HEK293 (cell line): Measurements from ENCODE around the gene STOML1.

Experiments used
- CTCF ChIA-PET: fragments of 350-600 bp; formaldehyde crosslinking; extraction: SDS; loops from one replicate; lab custom pipeline; 2021; ENCODE audit warnings: antibody characterized with exemption; lab: Yijun Ruan, JAX
- POLR2A ChIA-PET: fragments of 300-600 bp; formaldehyde crosslinking; extraction: SDS; loops from one replicate; lab custom pipeline; 2020; ENCODE audit warnings: antibody characterized with exemption, inconsistent platforms; lab: Yijun Ruan, JAX
- H3K27ac ChIP-seq: fragments of 200-500 bp; sonication (Bioruptor generic); 2 replicates; pipeline ENCODE4 v1.5.1; 2014; ENCODE audit warnings: low read depth, low read length, control low read depth, inconsistent platforms; ENCODE audit errors: extremely low read depth
- H3K36me3 ChIP-seq, 2 experiments: fragments of 200-500 bp in 1 of 2; sonication (Bioruptor generic) in 1 of 2; 1 replicate in 1 of 2; 2 replicates in 1 of 2; pipeline ENCODE4 v1.5.1; 2014 to 2017; ENCODE audit warnings: inconsistent platforms in 2 of 2, low read length in 2 of 2; ENCODE audit not compliant: control insufficient read depth in 2 of 2, insufficient read depth in 1 of 2
- H3K4me1 ChIP-seq: fragments of 200-500 bp; sonication (Bioruptor generic); 2 replicates; pipeline ENCODE4 v1.5.1; 2014; ENCODE audit warnings: mild to moderate bottlenecking, low read length, inconsistent platforms; ENCODE audit not compliant: control insufficient read depth, insufficient read depth
- H3K4me3 ChIP-seq: 2 replicates; pipeline ENCODE4 v1.5.1; 2011; ENCODE audit warnings: low read depth, mild to moderate bottlenecking, control low read depth, low read length, moderate library complexity
- H3K9me3 ChIP-seq: fragments of 200-500 bp; sonication (Bioruptor generic); 2 replicates; pipeline ENCODE4 v1.5.1; 2014; ENCODE audit warnings: low read depth, low read length, inconsistent platforms; ENCODE audit not compliant: control insufficient read depth, insufficient read depth
- IKZF3 ChIP-seq: fragments of 450-650 bp; IDR thresholded peaks from 2 replicates; pipeline ENCODE4 v1.5.0; 2018; ENCODE audit warnings: missing biosample characterization, mild to moderate bottlenecking, missing genetic modification characterization, moderate library complexity
- KLF17 ChIP-seq: fragments of 450-650 bp; formaldehyde crosslinking; IDR thresholded peaks from 2 replicates; pipeline ENCODE4 v1.5.1; 2016; ENCODE audit warnings: missing biosample characterization, missing genetic modification characterization
- TCF7L2 ChIP-seq: IDR thresholded peaks from 2 replicates; pipeline ENCODE4 v1.6.1; 2011; ENCODE audit warnings: low read depth, mild to moderate bottlenecking, inconsistent platforms, low read length, moderate library complexity, borderline replicate concordance
- ZNF114 ChIP-seq: fragments of 450-650 bp; formaldehyde crosslinking; IDR thresholded peaks from 2 replicates; pipeline ENCODE4 v1.5.0; 2017; ENCODE audit warnings: missing biosample characterization, missing genetic modification characterization
- ZNF157 ChIP-seq: fragments of 450-650 bp; formaldehyde crosslinking; IDR thresholded peaks from 2 replicates; pipeline ENCODE4 v1.5.1; 2016; ENCODE audit warnings: missing biosample characterization, missing genetic modification characterization
- ZNF175 ChIP-seq: fragments of 450-650 bp; formaldehyde crosslinking; IDR thresholded peaks from 2 replicates; pipeline ENCODE4 v1.5.1; 2016; ENCODE audit warnings: missing biosample characterization, missing genetic modification characterization
- ZNF2 ChIP-seq: fragments of 450-650 bp; formaldehyde crosslinking; IDR thresholded peaks from 2 replicates; pipeline ENCODE4 v1.5.1; 2016; ENCODE audit warnings: missing biosample characterization, missing genetic modification characterization
- ZNF214 ChIP-seq: fragments of 450-650 bp; formaldehyde crosslinking; IDR thresholded peaks from 2 replicates; pipeline ENCODE4 v1.5.1; 2017; ENCODE audit warnings: missing biosample characterization, mild to moderate bottlenecking, missing genetic modification characterization, borderline replicate concordance
- ZNF23 ChIP-seq: fragments of 450-650 bp; formaldehyde crosslinking; IDR thresholded peaks from 2 replicates; pipeline ENCODE4 v1.5.1; 2016; ENCODE audit warnings: missing biosample characterization, missing genetic modification characterization, borderline replicate concordance
- ZNF398 ChIP-seq: fragments of 450-650 bp; formaldehyde crosslinking; IDR thresholded peaks from 2 replicates; pipeline ENCODE4 v1.5.1; 2017; ENCODE audit warnings: missing biosample characterization, missing genetic modification characterization
- ZNF544 ChIP-seq: fragments of 450-650 bp; formaldehyde crosslinking; IDR thresholded peaks from 2 replicates; pipeline ENCODE4 v1.5.0; 2017; ENCODE audit warnings: missing biosample characterization, missing genetic modification characterization
- ZNF548 ChIP-seq: fragments of 450-650 bp; formaldehyde crosslinking; IDR thresholded peaks from 2 replicates; pipeline ENCODE4 v1.5.1; 2016; ENCODE audit warnings: missing biosample characterization, missing genetic modification characterization
- ZNF555 ChIP-seq: fragments of 450-650 bp; formaldehyde crosslinking; conservative IDR thresholded peaks from 2 replicates; pipeline ENCODE4 v1.5.1; 2017; ENCODE audit warnings: missing biosample characterization, mild to moderate bottlenecking, missing genetic modification characterization, inconsistent platforms
- ZNF571 ChIP-seq: fragments of 450-650 bp; formaldehyde crosslinking; IDR thresholded peaks from 2 replicates; pipeline ENCODE4 v1.5.0; 2017; ENCODE audit warnings: missing biosample characterization, missing genetic modification characterization
- ZNF621 ChIP-seq: fragments of 450-650 bp; formaldehyde crosslinking; IDR thresholded peaks from 2 replicates; pipeline ENCODE4 v1.5.1; 2017; ENCODE audit warnings: missing biosample characterization, missing genetic modification characterization
- ZNF658 ChIP-seq: fragments of 450-650 bp; formaldehyde crosslinking; IDR thresholded peaks from 2 replicates; pipeline ENCODE4; 2016; ENCODE audit warnings: missing biosample characterization, missing genetic modification characterization
- ZNF670 ChIP-seq: fragments of 450-650 bp; formaldehyde crosslinking; IDR thresholded peaks from 2 replicates; pipeline ENCODE4 v1.5.1; 2016; ENCODE audit warnings: missing biosample characterization, missing genetic modification characterization, low read depth
- ZSCAN16 ChIP-seq: fragments of 450-650 bp; formaldehyde crosslinking; IDR thresholded peaks from 2 replicates; pipeline ENCODE4 v1.5.1; 2016; ENCODE audit warnings: missing biosample characterization, missing genetic modification characterization
- ZSCAN23 ChIP-seq: fragments of 450-650 bp; formaldehyde crosslinking; IDR thresholded peaks from 2 replicates; pipeline ENCODE4 v1.5.1; 2016; ENCODE audit warnings: missing biosample characterization, missing genetic modification characterization
- TF ChIP-seq, protein P1 (sequence below): fragments of 450-650 bp; formaldehyde crosslinking; IDR thresholded peaks from 2 replicates; pipeline ENCODE4 v1.5.1; 2016; ENCODE audit warnings: missing biosample characterization, missing genetic modification characterization
- TF ChIP-seq, protein P2 (sequence below): fragments of 450-650 bp; formaldehyde crosslinking; conservative IDR thresholded peaks from 2 replicates; pipeline ENCODE4 v1.5.1; 2016; ENCODE audit warnings: low read depth, missing biosample characterization, missing genetic modification characterization

The STOML1 gene

DNA sequence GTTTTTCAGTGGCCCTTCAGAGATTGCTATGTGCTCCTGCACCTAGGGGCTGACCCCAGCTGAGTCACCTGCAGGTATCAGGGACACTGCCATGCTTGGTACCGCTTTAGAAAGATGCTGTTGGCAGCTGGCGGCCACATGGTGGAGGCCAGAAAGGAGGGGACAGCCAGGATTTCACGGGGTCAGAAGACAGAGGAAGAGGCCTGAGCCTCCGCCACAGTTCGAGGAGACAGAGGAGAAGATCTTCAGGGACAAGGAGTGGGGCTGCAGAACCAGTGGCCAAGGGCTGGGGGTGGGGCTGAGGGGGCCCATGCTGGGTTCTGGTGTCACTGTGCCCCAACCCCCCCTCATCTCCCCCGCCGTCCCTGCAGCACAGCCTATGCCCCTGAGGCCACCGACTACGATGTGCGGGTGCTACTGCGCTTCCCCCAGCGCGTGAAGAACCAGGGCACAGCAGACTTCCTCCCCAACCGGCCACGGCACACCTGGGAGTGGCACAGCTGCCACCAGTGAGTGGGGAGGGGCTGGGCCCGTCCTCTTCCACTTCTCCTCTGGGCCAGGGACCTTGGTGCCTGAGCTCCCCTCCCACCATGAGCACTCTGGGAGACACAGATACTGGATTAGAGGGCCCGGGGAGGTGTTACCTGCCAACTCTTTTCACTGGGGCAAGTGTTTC lies 45.9 kb downstream of the STOML1 start:
- ChIA-PET CTCF (interaction anchor here (0.6 to 1.3 kb wide), 4 partner anchors 18 to 296 kb away, joined by 3 read pairs; no protein-coding TSS in a partner anchor), POLR2A (no interaction called here)
- Histone ChIP-seq H3K27ac (no peak overlapping the region), H3K9me3 (no peaks in the 10 kb centered on the region), H3K4me3 (no peak overlapping the region), H3K36me3 (peaks cover 0 to 2% of the 10 kb centered on the region in 2 experiments; a peak in 1 of 3 replicates), H3K4me1 (peaks cover under 1% of the 10 kb centered on the region; the same call in 1 of the 2 replicates)
- TF ChIP-seq ZNF214 (tag by site-specific recombination), result no peak
- no peak for TF ChIP-seq ZNF157 (tag by site-specific recombination)
- no peak for TF ChIP-seq ZNF621 (tag by site-specific recombination)
- no peak for TF ChIP-seq ZSCAN23 (tag by site-specific recombination)
- no peak for TF ChIP-seq KLF17
- no peak for TF ChIP-seq ZNF555 (tag by site-specific recombination)
- no peak for TF ChIP-seq ZNF114 (tag by site-specific recombination)
- TF ChIP-seq ZNF670 (tag by site-specific recombination), result no peak
- no peak for TF ChIP-seq ZNF544

- Histone ChIP-seq H3K27ac (no peak overlapping the region), H3K9me3 (no peaks in the 10 kb centered on the region), H3K4me1 (peaks cover 3% of the 10 kb centered on the region; the same call in 1 of the 2 replicates), H3K36me3 (peaks cover 0 to 2% of the 10 kb centered on the region in 2 experiments; a peak in 1 of 3 replicates), H3K4me3 (no peak overlapping the region)
- TF ChIP-seq ZSCAN16 (tag by site-specific recombination) (no peak), ZNF398 (tag by site-specific recombination) (no peak), IKZF3 (tag by site-specific recombination) (no peak), ZNF2 (tag by site-specific recombination) (no peak), ZNF571 (tag by site-specific recombination) (no peak), ZNF658 (tag by site-specific recombination) (no peak), TCF7L2 (no peak), ZNF175 (tag by site-specific recombination) (no peak), ZNF548 (tag by site-specific recombination) (no peak), ZNF23 (no peak)
- TF ChIP-seq, protein P1, sequence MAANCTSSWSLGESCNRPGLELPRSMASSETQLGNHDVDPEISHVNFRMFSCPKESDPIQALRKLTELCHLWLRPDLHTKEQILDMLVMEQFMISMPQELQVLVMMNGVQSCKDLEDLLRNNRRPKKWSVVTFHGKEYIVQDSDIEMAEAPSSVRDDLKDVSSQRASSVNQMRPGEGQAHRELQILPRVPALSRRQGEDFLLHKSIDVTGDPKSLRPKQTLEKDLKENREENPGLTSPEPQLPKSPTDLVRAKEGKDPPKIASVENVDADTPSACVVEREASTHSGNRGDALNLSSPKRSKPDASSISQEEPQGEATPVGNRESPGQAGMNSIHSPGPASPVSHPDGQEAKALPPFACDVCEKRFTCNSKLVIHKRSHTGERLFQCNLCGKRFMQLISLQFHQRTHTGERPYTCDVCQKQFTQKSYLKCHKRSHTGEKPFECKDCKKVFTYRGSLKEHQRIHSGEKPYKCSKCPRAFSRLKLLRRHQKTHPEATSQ (tag by site-specific recombination), result no peak
- TF ChIP-seq, protein P2, sequence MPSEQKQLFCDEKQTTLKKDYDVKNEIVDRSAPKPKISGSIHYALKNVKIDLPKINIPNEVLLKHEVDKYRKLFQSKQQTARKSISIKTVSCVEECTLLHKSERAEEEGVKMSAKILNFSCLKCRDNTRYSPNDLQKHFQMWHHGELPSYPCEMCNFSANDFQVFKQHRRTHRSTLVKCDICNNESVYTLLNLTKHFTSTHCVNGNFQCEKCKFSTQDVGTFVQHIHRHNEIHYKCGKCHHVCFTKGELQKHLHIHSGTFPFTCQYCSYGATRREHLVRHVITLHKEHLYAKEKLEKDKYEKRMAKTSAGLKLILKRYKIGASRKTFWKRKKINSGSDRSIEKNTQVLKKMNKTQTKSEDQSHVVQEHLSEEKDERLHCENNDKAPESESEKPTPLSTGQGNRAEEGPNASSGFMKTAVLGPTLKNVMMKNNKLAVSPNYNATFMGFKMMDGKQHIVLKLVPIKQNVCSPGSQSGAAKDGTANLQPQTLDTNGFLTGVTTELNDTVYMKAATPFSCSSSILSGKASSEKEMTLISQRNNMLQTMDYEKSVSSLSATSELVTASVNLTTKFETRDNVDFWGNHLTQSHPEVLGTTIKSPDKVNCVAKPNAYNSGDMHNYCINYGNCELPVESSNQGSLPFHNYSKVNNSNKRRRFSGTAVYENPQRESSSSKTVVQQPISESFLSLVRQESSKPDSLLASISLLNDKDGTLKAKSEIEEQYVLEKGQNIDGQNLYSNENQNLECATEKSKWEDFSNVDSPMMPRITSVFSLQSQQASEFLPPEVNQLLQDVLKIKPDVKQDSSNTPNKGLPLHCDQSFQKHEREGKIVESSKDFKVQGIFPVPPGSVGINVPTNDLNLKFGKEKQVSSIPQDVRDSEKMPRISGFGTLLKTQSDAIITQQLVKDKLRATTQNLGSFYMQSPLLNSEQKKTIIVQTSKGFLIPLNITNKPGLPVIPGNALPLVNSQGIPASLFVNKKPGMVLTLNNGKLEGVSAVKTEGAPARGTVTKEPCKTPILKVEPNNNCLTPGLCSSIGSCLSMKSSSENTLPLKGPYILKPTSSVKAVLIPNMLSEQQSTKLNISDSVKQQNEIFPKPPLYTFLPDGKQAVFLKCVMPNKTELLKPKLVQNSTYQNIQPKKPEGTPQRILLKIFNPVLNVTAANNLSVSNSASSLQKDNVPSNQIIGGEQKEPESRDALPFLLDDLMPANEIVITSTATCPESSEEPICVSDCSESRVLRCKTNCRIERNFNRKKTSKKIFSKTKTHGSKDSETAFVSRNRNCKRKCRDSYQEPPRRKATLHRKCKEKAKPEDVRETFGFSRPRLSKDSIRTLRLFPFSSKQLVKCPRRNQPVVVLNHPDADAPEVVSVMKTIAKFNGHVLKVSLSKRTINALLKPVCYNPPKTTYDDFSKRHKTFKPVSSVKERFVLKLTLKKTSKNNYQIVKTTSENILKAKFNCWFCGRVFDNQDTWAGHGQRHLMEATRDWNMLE (tag by site-specific recombination), result no peak
- POLR2A ChIA-PET, result no interaction called here
- CTCF ChIA-PET, result interaction anchor here (0.8 to 2.6 kb wide), 3 partner anchors 11 to 103 kb away, joined by 3 to 7 read pairs (median 3); no protein-coding TSS in a partner anchor
Measured at GRCh38 chr15:73945130-73945508, 47.0 kb downstream of the STOML1 start.
